IPS-NIHi11 (cell line): Measurements from ENCODE around the gene GABBR2.
"Not testable (repeated sequence)": the region's sequence is repeated elsewhere in the genome, so short reads cannot be mapped to it uniquely, and the experiment has no call there.

Experiments used
- DNase-seq: peaks from one replicate; pipeline ENCODE4 v3.0.0; 2012; ENCODE audit warnings: mixed read lengths, low spot score

GABBR2 gene

GRCh38 chr9:98479967-98480847 is 228.5 kb downstream of the GABBR2 start:
- DNase-seq, result no peak

DNA sequence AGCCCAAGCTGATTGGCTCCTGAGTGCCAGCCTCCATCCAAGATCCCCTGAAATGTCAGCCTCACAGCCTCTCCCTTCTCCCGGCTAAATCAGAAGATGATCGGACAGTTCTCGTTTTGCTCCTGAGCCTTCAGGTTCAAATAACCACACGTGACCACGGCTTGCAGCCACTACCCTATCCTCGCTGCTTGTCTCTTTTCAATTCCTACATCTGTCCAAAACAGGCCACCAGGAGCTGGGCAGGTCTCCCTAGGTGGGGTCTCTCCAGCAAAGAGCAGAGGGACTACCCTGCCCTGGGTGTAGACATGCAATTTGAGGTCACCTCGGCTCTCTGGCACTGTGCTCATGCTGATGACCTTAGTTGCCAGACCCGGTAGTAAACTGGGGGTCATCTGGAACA is 229.3 kb downstream of the GABBR2 start:
- DNase-seq, result no peak

DNA sequence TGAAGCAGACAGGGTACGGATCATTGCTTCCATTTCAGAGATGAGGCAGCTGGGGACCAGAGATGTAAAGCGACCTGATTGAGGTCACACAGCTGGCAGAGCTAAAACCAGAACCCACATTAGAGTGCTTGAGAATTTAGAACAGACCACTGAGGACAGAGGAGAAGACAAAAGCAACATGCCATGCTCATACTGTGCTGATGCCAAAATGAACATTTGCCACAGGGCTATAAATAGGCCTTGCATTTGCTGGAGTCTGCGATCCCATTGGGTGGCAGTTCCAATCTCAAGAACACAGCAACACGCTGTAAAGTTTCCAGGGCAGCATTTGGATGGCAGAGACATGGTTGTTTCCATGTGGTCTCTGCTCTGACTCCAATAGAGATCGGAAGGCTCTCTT is 230.9 kb downstream of the GABBR2 start:
- no peak for DNase-seq

DNA sequence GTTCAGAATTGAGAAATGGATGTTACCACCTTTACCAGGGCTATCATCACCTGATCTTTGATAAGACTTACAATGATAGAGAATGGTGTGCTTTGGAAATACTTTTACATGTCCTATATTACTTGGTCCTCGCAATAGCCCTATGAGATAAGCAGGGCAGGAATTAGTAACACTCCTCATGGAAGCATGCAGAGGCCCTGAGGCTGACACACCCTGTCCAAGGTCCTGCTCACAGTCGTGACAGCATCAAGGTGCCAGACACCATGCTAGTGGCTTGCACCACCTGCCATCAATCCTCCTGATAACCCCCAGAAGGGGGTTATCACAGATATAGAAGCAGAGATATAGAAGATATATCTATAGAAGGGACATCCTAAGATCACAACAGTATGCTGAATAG is 236.5 kb downstream of the GABBR2 start:
- DNase-seq, result no peak

GRCh38 chr9:98471185-98471584 is 237.6 kb downstream of the GABBR2 start:
- DNase-seq, result no peak

GRCh38 chr9:98468567-98469239 is 240.0 kb downstream of the GABBR2 start:
- no peak for DNase-seq

DNA sequence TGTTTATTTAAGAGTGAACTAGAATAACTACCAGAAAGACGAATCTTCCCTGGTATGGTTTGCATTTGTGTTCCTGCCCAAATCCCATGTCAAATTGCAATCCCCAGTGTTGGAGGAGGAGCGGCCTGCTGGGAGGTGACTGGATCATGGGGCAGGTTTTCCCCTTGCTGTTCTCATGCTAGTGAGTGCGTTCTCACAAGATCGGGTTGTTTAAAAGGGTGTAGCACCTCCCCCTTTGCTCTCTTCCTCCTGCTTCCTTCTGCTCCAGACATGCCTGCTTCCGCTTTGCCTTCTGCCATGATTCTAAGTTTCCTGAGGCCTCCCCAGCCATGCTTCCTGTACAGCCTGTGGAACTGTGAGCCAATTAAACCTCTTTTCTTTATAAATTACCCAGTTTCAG is 242.9 kb downstream of the GABBR2 start:
- DNase-seq, result no peak

DNA sequence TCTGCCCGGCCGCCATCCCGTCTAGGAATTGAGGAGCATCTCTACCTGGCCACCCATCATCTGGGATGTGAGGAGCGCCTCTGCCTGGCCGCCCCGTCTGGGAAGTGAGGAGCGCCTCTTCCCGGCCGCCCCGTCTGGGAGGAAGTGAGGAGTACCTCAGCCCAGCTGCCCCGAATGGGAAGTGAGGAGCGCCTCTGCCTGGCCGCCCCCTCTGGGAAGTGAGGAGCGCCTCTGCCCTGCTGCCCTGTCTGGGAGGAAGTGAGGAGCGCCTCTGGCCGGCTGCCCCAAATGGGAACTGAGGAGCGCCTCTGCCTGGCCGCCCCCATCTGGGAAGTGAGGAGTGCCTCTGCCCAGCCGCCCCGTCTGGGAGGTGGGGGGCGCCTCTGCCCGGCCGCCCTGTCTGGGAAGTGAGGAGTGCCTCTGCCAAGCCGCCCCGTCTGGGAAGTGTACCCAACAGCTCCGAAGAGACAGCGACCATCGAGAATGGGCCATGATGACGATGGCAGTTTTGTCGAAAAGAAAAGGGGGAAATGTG is 244.5 kb downstream of the GABBR2 start:
- DNase-seq, result not testable (repeated sequence)

DNA sequence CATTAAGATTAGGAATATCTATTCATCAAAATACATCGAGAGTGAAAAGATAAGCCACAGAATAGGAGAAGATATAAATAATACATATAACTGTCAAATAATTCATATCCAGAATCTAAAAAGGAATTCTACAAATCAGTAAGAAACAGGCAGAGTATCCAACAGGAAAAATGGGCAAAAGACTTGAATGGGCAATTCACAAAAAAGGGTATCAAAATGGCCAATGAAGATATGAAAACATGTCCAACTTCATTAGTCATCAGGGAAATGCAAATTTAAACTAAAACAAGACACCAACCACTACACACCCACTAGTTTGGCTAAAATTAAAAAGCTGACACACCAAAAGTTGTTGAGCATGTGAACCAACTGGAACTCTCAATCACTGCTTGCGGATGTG is 246.4 kb downstream of the GABBR2 start:
- no peak for DNase-seq

- DNase-seq, result no peak
Measured at GRCh38 chr9:98460704-98461103, 248.0 kb downstream of the GABBR2 start.

DNA sequence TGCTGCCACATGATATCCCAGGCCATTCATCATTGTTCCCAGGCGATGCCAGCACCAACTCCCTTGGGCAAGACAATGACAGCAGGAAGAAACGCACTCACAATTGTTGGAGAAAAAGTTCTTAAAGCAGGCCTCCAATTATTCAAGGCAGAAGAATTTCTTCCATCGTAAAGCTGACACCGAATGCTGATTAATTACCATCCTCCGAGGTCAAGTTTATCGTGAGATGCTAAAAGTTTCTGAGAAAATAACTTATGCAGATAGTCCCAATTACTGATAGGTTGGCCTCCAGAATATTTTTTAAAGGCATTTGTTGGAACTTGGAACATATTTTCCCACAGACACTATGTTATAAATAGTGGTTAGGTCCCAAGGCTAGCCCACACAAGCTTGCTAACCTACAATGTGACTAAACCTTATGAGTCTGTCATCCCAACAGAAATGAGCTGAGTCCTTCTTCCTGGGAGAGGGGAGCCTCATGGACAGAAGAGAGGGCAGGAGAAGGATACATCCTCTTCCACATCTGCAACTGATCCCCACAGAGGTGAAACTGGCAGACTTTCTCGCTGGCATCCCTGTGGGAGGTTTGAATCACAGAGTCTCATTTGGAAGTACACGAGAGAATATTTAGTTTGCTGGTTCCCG is 250.9 kb downstream of the GABBR2 start:
- DNase-seq, result no peak

- DNase-seq, result no peak
Measured at GRCh38 chr9:98456156-98456613, 252.6 kb downstream of the GABBR2 start.

DNA sequence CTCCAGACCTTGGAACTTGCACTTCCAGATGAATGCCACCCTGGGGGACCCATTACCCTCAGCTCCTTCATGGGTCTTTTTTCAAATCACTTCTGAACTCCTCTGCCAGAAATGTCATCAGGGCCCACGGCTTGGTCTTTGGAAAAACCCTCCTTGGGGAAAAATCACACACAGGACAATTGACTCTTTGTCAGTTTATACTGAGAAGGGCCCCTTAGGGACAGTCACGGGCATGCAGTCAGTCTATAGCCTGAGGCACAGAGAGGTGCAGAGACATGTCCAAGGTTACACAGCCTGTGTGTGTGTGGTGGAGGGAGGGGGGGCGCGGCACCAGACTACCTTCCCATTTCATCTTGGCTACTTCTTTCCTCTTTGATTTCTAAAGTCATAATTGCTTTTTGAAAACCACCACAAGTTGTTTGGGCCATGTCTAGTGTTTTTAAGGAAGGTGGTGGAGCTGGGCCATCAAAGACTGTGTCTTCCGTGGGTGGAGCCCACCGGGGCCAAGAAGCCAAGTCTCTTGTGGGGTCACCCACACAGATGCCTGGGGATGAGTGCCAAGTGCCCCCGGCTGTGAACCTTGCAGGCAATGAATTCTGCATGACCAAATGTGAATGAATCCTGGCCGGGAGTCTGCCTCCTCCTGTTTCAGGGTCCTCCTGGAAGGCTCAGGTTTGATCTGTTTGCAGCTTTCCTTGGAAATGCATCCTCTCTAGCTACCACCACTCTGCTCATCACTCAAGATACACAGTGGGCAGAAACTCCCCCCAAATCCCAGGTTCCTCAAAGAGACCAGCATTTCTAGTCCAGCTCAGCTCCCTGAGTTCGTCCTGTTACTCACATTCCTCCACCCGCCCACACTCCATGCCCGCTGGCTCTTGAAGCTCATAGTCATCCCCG is 253.2 kb downstream of the GABBR2 start:
- no peak for DNase-seq

DNA sequence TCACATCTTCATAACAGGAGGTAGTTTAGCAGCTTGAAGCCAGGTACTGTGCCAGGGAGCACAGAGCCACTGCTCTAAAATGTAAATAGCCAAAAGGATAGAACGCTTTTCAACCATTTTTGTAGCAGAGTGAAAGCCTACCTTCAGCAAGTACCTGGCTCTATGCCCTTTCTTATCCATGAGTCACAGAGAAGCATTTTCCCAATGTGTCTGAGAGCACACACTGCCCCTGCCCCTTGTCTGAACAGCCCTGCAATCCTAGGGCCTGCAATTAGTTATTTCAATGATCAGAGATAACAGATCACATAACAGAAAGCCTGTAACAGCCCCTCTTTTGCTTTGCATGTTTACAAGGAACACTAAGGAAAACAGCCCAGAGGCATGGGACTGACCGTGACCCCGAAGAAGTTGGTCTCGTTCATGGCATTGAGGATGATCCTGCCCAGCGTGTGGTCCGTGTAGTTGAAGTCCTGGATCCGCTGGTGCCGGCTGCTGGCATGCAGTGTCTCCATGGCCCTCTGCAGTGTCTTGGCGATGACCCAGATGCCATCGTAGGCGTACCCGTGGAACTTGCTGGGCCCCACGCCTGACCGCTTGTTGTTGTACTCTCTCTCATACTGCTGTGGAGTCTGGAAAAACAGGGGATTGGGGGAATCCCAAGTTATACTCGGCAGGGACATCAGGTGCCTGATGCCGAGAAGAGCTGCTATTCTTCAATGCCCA is 255.0 kb downstream of the GABBR2 start:
- DNase-seq, result no peak

GRCh38 chr9:98451576-98451975 is 257.2 kb downstream of the GABBR2 start:
- DNase-seq, result no peak

GRCh38 chr9:98450496-98450895 is 258.2 kb downstream of the GABBR2 start:
- DNase-seq, result no peak

- DNase-seq, result no peak
Measured at GRCh38 chr9:98449871-98450270, 258.9 kb downstream of the GABBR2 start.

GRCh38 chr9:98445576-98445975 is 263.2 kb downstream of the GABBR2 start:
- DNase-seq, result no peak

GRCh38 chr9:98444601-98445000 is 264.1 kb downstream of the GABBR2 start:
- no peak for DNase-seq

DNA sequence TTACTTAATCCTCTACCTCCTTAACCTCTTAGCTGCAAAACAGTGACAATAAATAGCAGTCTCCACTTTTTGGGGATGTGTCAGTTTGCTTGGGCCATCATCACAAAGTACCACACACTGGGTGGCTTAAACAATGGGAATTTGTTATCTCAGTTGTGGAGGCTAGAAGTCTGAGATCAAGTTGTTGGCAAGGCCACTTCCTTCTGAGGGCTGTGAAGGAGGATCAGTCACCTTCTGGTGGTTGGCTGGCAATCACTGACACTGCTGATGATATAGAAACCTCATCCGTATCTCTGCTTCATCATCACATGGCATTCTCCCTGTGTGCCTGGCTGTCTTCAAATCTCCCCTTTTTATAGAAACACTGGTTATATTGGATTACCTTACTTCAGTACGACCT is 266.2 kb downstream of the GABBR2 start:
- DNase-seq, result no peak

DNA sequence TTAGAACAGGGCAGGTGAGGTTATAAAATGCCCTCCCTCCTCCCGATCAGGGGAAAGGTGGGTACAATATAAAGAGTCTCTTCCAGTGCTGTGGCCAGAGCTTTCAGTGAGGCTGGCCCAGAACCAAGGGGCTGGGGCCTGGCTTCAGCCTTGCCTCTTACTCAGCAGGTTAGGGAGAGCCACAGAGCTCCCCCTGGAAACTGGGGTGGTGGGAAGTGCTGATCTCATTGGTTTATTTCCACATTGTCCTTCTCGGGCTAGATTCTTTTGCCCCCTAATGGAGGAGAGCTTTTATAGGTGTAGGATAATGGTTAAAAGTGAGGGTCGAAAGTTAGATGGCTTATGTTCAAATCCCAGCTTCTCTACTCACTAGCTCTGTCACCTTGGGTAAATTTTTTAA is 266.6 kb downstream of the GABBR2 start:
- DNase-seq, result peak; percentile 36
